Limb (tissue), 2 donors: Measurements from ENCODE around the gene ODF2L.
A peak's percentile ranks its signal among the peaks of the same experiment; 100 is the strongest.

ENCODE experiments used
- DNase-seq, 2 donors: peaks; one replicate each; pipeline ENCODE4 v3.0.0-alpha.2; 2016; ENCODE audit errors: extremely low spot score in 2 of 2

Gene ODF2L, protein sequence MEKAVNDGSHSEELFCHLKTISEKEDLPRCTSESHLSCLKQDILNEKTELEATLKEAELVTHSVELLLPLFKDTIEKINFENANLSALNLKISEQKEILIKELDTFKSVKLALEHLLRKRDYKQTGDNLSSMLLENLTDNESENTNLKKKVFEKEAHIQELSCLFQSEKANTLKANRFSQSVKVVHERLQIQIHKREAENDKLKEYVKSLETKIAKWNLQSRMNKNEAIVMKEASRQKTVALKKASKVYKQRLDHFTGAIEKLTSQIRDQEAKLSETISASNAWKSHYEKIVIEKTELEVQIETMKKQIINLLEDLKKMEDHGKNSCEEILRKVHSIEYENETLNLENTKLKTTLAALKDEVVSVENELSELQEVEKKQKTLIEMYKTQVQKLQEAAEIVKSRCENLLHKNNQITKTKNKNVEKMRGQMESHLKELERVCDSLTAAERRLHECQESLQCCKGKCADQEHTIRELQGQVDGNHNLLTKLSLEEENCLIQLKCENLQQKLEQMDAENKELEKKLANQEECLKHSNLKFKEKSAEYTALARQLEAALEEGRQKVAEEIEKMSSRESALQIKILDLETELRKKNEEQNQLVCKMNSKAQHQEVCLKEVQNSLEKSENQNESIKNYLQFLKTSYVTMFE

DNA sequence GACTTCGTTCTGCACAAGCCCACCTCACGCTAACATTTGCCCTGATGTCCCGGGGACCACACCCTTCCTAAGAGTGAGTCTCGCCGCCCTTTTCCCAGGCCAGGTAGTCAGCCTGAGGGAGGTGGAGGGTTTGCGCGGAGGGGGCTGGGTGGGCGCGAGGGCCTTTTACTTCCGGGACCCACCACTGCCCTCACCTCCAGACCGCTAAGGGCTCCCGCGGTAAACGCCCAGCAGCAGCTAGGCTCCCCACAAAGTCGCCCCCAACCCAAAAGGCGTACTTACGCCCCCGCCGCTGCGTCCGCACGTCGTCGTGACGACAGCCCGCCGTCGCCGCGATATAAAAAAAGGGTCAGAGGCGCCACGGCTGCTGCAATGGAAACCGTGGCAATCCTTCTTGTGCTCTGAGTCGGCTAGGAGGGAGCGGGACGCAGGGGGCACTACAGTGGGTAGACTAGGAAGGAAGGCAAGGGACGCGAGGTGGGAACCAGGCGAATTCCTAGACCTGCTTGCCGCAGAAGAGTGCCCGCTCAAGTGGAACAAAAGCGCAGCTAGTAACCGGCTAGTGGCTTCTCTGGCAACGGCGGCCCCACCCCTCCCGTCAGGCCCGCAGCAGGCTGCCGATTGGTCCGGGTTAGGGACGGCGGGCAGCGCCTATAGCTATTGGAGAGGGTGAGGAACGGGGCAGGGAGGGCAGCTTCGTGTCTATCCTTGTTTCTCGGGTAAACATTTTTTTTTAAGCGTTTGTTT lies at the start of gene ODF2L:
Gene ODF2L, minus strand, starts transcription at position 573 of the 747 bp plus-strand sequence. CDS start 9,296 bp downstream, outside the sequence.
- peak; percentile 88 to 91 for DNase-seq

DNA sequence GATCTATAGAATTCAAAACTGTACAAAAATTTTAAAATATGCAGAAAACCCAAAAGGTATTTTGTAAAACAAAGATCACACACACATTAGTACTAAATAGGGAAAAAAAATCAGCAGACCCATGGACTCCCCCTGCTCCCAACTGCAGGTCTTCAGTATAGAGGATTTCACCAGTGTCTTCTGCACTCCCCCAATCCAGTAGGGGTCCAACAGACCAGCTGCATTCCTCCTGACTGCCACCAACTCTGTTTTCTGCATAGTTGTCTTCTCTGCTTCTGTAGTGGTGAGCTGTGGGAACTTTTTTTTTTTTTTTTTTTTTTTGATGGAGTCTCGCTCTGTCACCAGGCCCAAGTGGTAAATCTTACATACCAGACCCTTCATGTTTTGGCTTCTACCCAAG lies 49.8 kb upstream of the ODF2L start:
- no peak for DNase-seq

DNA sequence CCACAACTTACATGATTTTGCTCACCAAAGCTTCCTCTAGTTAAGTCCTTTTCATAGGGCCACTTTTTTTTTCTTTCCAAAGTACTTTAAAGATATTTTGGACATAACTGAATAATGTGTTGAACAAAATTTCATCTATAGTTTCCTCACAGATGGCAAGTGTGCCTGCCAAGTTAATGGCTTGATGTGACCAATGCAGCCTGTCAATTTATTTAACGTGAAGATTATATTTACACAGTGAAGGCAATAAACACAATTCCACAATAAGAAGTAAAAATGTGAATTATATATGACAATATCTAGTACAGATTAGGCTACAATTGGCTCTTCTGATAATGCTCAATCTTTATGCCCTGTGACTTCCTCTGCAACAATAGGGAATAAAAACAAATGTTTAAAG lies 45.9 kb upstream of the ODF2L start:
- no peak for DNase-seq

DNA sequence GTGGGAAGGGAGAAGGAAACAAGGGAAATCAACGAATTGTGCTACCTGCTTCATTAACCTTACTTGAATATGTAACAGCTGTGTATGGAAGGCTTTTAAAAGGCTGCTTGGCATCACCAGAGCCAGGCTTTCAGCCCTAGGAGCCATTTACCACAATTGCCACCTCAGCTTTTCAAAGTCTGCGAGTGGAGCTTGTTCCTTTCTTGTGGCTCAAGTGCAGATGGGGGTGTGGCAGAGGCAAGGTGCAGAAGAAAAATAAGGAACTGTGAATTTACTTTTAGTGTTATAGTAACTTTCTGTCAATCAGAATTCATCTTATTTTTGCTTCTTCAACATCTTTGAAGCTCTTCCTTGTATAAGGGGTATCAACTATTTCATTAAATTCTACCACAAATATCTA lies 45.5 kb upstream of the ODF2L start:
- DNase-seq: no peak

DNA sequence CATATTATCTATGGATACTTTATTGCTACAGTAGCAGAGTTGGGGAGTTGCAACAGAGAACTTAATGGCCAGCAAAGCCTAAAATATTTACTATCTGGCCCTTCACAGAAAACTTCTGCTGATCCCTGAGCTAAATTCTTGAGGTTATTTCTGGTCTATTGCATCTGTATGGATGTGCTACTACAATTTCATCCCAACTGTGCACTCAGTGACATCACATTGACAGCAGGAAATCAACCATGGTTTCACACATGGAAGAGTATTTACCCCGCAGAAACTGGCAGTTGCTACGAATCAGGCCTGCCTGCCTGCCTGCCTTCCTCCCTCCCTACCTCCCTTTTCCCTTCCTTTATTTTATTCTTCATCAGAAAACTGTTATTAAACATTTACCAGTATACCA lies 39.9 kb upstream of the ODF2L start:
- DNase-seq: no peak

DNA sequence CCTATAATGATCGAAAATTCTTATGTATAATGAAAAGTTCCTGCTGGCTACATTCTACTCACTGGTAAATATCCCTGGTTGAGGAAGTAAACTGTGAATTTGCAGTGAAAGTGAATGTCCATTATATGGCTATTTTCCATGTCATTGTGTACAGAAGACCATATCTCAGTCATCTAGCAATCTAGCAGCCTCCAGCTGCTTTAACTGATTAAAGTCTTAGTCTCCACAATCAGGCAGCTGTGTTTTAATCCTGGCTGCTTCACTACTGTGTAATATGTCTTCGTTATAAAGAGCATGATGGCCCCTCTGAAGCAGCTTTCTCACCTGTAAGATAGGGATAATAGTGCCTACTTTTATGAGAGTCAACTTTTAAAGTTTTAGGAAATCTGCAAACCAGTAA lies 39.2 kb upstream of the ODF2L start:
- DNase-seq: no peak

DNA sequence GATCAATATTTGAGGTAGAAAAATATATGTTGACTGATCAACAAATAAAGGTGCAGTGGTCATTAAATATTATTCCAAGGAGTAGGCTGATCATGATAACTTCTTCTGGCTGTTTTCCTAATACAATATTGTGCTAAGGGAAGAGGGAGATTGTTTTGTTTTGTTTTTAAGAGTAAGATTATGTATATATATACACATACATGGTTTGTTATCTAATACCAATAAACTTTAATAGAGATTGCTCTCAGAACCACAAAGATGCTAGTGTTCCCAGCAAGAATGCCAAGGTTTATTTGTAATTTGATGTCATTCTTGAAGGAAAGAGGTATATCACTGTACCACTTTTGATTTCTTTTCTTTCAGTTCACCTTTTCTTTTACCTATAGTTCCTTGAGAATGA lies 37.9 kb upstream of the ODF2L start:
- DNase-seq: no peak

DNA sequence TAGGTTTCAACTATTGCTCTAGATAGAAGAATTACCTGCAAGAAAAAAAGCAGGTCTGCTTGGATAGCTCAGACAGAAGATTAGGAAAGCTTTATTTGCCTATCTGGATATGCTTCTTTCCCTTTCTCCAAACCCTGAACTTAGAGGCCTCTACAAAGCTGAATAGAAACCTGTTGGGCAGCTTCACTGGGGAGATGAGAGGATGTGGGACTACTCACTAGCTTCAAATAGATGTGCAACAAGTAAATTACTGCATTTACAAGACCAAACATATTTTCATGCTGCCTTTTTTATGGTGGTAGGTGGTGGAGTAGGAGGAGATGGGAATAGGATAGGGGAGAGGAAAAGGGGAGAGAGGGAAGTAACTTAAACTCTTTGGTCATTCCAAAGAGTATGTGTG lies 34.3 kb upstream of the ODF2L start:
- no peak for DNase-seq

DNA sequence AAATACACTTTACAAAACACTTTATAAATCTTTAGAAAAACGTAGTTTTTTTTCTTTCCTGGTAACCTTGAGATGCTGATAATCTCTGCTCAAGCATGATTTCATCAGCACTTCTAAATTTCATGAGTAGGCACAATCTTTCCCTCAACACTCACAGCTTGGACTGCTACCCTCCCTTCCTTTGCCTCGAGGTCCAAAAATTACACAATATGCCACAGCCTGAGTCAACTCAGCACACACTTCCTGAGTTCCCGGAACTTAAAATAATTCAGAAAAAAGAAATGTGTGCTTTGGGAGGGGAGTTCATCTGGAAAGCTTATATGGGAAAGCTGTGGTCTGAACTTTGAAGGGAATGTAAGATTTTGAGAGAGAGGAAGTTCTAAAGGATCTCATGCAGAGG lies 33.7 kb upstream of the ODF2L start:
- DNase-seq: peak in 1 of 2 donors; percentile 24

DNA sequence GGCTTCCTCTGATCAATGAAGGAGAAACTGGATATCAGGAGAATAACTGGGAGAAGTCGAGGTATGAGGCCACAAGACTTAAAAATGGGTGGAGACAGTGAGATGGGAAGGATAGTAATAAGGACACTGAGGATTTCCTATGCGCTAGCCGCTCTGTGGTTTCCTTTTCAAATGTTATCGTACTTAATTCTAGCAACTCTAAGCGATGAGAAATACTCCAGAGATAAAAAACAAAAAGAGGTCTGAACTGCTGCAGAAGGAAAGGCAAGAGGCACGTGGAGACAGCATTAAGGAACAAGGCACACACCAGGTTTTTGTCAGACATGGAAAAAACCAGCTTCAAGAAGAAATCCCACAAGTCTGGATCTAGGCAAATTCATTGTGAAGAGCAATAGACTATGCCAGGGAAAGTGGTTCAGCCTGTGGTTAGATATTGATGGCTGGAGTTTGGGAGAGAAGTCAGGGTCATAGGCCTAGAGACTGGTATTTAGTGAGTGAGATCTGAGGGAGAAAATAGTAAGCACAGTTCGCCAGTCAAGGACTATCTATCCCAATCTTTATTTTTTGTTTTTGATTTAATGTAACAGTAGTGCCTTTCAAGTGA lies 33.1 kb upstream of the ODF2L start:
- no peak for DNase-seq

DNA sequence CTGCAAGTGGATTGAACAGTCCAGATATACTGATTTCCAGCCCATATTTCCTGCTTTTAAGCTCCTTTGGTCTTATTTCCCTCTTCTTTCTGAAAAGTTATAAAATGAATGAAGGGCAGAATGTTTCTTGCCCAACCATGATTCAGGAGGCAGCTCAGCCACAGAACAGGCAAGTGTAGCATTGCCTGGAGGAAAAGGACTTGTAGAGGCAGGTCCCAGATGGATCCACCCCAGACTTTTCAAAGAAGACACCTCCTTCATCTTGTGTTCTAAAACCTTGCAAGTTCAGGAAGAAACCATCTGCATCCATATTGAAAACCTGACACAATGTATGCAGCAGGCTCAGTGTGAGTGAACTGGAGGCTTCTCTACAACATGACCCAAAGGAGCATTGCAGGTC lies 27.8 kb upstream of the ODF2L start, which contains the start of gene CLCA2:
Gene CLCA2, plus strand, starts transcription at position 299 of the 400 bp plus-strand sequence. Its CDS starts 77 bp downstream, at position 376.
- DNase-seq: no peak

DNA sequence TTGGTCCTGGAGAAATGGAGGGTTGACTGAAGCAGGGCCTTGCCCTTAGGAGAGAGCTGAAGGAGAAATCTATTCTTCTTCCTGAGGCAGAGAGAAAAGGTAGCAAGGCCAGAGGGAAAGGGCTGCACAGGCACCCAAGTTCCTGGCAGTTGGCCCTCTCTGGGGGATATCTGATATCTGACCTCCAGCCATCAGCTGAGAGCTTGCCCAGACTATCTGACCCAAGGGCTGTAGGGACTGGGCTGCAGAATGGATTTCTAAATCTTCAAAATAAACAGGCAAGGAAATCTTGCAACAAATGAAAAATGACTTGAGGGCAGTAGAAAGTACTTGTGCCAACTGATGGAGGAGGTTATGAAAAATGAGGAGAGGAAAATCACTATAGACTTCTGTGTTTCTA lies 27.4 kb upstream of the ODF2L start:
- no peak for DNase-seq

DNA sequence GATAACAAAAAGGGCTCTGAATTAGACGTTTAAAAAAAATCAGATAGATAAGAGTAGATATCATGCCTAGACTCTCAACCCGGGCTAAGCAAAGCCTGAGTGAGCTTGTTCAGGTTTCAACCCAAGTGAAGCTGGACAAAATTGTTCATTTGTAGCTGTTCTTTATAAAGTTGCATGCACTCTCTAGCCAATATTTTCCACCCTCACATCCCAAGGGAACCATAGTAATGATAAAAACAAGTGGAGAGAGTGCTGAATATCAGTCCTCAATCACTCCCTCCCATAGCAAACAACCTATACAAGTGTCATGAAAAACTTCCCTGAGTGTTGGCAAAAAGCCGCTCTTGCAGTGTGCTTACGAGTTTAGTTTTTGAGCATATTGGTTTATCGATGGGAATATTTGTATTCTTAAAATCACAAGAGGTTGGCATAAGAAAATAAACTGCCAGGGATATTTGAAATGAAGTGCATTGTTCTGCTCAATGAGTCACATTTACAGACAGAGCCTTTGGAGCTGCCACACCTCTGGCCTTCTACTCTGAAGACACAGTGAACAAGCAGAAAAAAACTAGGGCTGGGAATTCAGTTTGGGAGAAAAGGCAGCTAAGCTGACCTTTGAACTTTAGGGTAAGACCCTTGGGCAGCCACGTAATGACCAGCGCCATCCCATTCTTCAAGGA lies 25.6 kb upstream of the ODF2L start:
- DNase-seq: no peak

DNA sequence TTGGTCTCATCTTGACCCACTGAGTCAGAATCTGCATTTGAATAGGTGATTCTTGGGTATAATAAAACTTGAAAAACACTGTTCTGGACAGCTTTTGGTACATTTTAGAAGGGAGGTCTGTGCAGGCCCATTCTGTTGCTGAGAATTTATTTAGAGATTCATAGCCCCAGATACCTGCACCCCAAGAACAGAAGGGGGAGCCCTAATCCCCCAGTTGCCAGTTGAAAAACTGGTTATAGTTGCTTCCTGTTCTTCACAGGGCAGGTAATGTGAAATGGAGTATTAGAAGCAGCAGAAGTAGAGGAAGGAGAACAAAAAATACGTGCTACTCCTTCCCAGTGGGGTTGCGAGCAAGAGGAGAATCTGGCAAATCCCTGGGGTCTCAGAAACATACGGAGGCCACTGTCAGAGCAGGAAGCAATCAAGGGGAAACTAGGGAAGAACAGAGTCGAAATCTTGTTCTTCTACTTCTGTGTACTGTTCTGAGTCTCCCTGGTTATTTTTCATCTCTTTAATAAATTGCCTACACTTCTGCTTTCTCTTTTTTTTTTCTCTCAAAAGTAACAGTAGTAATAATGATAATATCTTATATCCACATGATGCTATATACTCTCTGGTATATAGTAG lies 23.3 kb upstream of the ODF2L start:
- no peak for DNase-seq

DNA sequence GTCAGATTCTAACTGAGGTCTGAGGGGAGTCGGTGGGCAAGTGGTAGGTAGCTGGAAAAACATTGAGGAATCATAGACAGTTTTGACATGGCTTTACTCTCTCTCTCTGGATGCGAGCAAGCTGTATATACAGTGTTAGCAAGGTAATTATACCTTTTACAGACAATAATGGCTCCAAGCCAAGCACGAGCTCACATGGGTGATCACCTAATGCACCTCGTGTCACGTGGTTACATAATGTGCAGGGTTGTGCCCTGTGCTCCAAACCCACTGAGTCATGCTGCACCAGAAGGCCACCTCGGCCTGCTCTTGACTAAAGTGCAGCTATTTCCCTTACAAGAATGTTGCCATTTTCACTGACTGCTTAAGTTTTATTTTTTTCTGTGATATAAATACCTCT lies 20.2 kb upstream of the ODF2L start:
- no peak for DNase-seq

DNA sequence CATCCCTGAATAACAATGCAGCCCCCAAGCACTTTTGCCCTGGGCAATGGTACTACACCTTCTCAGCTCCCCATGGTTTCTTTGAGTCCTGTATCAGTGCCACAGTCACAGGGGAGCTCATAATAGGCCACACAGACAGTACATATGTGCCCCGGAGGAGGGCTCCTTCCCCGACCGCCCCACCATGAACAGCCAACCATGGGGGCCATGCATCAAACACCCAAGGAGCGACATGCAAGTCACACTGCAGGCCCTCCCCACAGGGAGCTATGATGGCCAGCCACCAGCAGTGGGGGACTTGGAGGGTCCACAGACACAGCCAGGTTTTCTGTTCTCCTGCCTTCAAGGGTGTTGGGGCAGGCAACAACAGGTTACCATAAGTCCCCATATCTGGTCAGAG lies 14.8 kb upstream of the ODF2L start:
- DNase-seq: no peak

DNA sequence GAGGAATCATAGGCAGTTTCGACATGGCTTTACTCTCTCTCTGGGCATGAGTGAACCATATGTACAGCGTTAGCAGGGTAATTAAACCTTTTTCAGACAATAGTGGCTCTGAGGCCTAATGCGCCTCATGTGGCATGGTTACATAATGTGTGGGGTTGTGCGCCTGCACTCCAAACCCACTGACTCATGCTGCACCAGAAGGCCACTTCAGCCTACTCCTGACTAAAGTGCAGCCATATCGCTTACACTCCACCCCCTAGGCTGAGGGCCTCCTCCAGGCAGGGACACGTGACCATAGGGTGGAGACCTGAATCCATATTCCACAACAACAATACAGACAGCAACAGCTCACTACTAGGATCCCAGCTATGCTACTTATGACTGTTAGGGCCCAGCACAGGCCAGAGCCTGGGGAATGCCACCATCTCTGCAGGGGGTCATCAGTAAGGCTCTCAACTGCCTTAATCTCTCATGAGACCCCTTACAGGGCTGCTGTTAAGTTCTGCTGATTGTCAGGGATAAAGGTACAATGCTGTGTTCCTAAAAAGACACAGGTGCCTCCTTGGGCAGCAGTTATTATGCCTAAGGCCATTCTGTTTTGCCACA lies 13.4 kb upstream of the ODF2L start:
- no peak for DNase-seq

DNA sequence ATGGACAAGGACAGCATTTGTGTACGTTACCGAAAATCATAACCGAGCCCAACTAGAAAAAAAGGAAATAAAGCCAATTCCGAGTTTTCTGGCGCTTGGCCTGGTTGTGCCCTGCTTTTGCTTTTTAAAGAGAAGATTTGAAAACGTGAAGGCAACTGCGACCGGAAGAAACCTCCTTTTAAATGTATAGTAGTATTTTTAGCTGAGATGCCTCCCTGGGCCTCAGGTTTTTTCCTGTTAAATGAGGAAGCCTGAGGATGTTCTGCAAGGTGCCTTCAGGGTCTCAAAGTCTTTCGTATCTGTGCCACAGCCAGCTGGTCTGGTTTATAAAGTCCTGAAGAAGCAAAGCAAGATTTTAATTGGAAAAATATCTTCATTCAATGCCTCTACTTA lies 371 bp upstream of the ODF2L start:
- peak in 1 of 2 donors; percentile 15 for DNase-seq

DNA sequence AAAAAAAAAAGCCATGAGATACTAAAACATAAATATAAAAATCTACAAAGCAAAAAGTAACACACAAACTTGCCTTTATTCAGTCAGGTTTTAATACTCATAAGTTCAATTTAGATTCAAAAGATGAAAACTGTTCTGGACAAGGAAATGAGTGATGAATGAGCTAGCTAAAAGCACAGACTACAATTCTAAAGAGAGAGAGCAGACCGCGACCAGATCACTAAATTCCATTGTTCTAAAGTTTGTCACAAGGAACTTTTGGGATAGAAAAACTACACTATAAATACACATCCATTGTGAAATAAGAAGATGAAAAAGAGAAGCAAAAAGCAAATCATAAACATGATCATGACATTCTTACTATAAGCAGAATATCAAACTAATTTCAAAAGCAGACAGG lies 1.7 kb downstream of the ODF2L start:
- no peak for DNase-seq

DNA sequence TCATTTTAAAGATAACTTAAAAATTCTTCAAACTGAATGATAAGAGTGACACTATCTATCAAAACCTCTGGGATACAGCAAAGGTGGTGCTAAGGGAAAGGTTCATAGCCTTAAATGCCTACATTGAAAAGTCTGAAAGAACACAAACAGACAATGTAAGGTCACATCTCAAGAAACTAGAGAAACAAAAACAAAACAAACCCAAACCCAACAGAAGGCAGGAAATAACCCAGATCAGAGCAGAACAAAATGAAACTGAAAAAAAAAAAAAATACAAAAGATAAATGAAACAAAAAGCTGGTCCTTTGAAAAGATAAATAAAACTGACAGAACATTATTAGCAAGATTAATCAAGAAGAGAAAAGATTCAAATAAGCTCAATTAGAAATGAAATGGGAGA lies 6.8 kb downstream of the ODF2L start:
- no peak for DNase-seq
